HCT116 (cell line): ENCODE results near the gene PLEK.

Experiments used
- POLR2A ChIP-seq: IDR thresholded peaks from 2 replicates; pipeline ENCODE4 v1.7.0; 2011; ENCODE audit warnings: borderline replicate concordance; ENCODE audit not compliant: insufficient read depth, insufficient read length; ENCODE audit errors: extremely low read depth
- ZNF274 ChIP-seq: fragments of 200-500 bp; sonication (Bioruptor generic); IDR thresholded peaks from 2 replicates; pipeline ENCODE4 v1.6.1; 2014; ENCODE audit warnings: mild to moderate bottlenecking, low read depth, low read length, inconsistent platforms

DNA sequence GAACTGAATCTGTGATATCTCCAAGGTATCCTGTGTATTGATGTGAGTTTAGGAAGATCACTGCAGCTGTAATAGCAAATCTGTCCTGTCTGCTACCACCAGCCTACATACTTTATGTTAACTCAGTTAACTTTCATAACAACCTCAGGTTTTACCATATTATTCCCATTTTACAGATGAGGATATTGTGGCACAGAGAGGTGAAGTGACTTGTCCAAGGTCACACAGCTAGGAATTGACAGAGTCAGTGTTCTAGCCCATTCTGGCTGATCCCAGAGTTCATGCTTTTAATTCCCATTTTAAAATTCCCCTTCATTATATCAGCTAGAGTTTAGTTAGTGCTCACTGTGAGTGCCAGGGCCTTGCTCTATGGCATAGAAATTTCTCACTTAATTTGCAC lies 49.4 kb downstream of the PLEK start:
- TF ChIP-seq ZNF274 (no peak), POLR2A (no peak)
